NCI-H2227 (cell line): ENCODE data around the gene SPCS2.
A peak's percentile ranks its signal among the peaks of the same experiment; 100 is the strongest.

Experiments
- DNase-seq: peaks from one replicate; lab custom pipeline; 2025; ENCODE audit not compliant: unreplicated experiment; lab: John Stamatoyannopoulos, UW

Gene SPCS2

DNA sequence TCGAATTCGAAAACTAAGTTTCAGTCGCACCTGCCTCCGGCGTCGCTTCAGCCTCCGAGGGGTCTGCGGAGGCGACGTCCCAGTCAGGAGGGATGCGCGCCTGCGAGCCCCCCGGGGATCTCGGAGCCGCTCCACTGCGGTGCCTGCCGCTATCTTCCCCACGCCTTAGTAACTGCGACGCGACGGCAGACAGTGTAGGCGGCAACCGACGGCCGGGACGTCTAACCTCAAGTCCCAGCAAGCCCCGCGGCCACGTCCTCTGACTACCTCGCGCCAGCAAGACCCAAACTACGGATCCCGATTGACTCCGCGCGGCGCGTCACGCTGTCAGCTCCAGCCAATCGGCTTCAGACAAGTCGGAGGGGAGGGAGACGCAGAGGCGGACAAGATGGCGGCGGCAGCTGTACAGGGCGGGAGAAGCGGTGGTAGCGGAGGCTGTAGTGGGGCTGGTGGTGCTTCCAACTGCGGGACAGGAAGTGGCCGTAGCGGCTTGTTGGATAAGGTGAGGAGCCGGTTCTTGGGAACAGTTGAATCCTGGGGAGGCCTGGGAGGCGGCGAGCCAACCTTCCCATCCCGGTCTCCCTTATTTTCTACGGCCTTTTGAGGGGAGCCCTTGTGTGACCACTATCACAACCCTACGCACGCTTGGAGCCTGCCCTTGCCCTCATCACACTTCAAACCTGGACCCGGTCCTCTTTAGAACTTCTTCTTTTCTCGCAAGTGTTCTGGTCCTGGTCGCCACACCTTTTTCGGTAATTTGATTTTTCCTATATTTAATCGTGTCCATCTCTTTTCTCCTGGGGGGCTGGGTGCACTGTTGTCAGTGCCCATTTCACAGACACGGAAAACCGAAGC, at the start of gene SPCS2, which contains the start of gene XRRA1:
Gene SPCS2 (plus strand): TSS at position 369 of the 855 bp plus-strand sequence. CDS start 20 bp downstream, at position 389.
Gene XRRA1 (minus strand): TSS at position 194 of the 855 bp plus-strand sequence. CDS start 8,213 bp downstream, outside the sequence.
- DNase-seq, result peak; percentile 98

DNA sequence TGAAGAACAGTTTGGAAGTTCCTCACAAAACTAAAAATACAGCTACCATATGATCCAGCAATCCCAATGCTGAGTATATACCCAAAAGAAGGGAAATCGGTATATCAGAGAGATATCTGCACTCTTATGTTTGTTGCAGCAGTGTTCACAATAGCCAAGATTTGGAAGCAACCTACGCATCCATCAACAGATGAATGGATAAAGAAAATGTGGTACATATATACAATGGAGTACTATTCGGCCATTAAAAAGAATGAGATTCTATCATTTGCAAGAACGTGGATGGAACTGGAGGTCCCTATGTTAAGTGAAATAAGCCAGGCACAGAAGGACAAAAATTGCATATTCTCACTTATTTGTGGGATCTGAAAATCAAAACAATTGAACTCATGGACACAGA, 46.7 kb upstream of the SPCS2 start:
- no peak for DNase-seq

DNA sequence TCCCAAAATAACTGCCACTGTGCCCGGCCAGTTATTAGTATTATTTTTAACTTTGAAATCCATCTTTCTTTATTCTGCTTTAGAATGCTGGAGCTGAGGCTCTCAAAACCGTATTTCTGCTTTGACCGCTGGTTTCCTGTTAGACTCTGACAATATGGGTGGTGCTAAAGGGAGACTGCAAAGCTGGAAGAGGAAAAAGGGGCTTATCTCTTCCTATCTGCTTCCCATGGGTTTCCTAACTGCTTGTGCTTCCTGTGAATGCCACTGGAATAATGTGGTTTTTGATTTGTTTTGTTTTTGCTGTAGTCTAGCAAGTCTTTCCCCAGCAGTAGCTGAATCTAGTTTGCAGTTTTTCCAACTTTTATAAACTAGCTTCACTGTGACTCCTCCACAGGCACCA, 43.7 kb upstream of the SPCS2 start:
- DNase-seq, result no peak

DNA sequence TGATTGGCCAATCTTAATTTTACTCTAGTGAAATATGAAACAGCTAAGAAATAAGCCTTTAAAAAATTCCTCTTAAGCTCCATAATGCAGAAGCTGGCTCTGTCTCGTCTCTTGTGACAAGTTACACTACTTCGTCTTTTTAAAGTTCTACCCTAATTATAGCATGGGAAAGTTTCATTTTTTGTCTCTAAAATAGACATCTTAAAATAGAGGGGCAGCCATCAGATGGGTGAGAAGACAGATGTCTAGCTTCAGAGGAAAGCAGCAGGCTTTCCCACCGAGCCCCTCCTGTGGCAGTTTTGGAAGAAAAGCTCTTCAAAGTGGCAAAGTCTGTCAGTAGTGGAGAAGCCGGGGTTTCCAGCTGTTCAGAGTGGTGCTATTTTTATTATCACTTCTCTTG, 39.7 kb upstream of the SPCS2 start:
- no peak for DNase-seq

DNA sequence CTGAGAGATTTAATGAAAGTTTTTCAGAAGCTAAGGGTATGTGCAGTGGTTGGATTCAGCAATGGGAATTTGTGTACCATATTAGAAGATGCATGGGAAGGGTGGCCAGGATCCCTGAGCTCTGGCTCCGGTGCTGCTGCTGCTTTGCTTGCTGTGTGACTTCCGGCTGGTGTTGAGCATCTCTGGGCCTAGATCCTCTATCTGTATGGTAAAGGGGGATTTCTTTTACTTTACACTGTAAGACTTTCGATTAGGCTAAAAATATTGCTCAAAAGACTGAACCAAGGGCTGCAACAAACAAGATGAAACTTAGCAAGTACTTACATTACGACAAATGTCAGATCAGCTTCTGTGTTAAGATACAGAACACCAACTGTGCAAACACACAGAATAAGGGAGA, 39.3 kb upstream of the SPCS2 start:
- no peak for DNase-seq

GRCh38 chr11:74923125-74923524, 25.9 kb upstream of the SPCS2 start:
- DNase-seq, result no peak

GRCh38 chr11:74925281-74925680, 23.8 kb upstream of the SPCS2 start:
- no peak for DNase-seq

GRCh38 chr11:74926304-74927030, 22.6 kb upstream of the SPCS2 start:
- no peak for DNase-seq

- DNase-seq, result no peak
Observed at GRCh38 chr11:74927496-74927895, 21.6 kb upstream of the SPCS2 start.

DNA sequence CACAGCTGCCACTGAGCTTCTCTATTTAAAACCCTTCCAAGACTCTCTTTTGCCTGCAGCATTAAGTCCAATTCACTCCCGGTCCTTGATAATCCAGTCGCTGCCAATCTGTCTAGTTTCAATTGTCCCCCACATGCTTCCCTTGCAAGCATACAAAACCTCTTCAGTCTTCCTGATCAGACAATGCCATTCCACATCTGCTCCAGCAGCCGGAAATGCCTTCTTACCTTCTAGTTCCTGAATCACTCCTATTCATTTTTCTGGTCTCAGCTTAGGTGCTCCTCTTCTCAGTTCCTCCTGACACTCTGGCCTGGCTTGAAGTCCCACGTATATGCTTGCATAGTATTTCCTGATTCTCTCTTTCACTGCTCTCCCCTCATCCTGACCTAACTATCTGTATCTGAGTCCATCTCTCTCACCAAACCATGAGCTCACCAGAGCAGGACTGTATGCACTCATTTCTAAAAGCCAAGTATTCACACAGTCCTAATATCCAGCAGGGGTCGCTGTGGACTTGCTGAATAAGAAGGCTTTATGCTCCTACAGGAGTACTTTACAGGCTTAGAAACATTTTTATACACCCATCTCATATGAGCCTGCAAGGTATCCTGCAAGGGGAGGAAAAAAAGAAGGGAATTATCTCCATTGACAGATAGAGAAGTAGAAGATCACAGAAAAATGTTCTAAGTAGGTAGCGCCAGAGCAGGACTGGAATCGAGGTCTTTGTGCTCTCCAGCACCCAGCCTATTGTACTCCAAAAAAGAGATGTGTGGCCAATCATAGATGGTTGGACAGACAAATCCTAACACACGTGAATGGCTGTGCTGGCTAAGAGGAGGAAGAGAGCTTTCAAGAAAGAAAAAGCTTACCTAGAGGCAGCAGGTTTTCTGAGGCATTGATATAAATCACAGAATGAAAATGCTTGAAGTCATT, 19.4 kb upstream of the SPCS2 start:
- DNase-seq, result peak; percentile 90

GRCh38 chr11:74932169-74932568, 16.9 kb upstream of the SPCS2 start:
- DNase-seq, result no peak

DNA sequence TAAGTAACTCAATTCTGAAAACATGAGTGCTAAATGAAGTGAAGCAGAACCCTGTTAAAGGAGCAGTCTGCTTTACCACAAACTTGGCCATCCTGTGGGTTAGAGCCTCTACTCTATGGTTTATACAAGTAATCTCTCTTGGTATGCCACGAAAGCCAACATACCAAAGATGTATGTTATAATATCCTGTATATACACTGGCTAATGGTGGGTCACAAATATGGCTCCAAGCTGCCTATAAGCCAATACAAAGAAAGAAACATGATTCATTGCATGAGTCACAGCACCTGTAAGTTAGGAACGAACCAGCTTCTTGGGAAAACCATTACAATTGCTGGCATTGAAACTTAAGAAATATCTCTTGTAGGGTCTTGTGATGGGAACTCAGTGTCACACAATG, 16.3 kb upstream of the SPCS2 start:
- no peak for DNase-seq

DNA sequence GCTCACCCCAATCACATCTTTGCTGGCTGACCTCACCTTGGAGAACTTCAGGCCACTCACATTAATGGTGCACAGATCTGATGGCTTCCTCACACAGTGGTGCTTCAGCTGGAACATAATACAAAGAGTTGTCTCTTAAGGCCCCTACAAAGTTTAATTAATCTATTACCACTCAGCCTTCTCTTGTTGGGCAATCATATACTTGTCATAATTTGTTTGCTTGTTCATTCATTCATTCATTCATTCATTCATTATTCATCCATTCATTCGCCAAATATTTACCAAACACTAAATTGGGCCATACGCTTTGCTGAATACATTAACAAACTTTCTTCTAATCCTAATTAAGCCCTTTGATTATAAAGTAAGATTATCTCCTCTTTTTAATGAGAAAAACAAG, 15.3 kb upstream of the SPCS2 start:
- no peak for DNase-seq

DNA sequence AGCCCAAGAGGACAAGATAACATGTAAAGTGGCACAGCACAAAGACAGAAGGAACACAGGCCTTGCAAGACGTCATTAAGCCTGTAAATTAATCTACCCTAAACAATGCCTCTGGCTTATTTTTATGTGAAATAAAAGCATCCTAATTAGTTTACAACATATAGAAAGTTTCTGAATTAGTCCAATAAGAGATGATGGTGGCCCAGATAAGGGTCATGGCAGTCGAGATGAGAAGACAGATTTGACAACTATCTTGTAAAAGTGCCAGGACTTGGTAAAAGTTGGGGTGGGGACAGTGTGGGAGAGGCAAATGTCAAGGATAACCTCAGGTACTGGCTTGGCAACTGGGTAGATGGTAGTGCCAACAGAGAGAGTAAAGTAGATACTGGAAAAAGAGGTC, 13.8 kb upstream of the SPCS2 start:
- DNase-seq, result no peak

DNA sequence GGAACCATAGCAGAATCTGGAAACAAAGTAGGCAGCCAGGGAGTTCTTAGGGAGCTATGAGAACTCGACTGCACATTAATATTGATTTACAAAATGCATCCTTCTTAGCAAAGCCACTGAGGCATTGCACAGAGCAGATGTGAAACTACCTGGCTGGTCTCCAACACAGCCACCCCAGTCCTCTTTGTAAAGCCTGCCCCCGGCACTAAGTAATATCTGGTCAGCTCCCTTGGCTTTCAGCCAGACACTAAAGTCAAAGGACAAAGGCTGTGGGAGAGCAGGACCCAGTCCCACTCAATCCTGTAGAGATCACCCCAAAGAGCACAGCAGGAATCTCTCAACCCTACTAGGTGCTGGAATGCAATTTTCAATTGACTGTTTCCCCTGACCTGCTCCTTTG, 13.0 kb upstream of the SPCS2 start:
- no peak for DNase-seq

- DNase-seq, result no peak
Observed at GRCh38 chr11:74936976-74937375, 12.1 kb upstream of the SPCS2 start.

DNA sequence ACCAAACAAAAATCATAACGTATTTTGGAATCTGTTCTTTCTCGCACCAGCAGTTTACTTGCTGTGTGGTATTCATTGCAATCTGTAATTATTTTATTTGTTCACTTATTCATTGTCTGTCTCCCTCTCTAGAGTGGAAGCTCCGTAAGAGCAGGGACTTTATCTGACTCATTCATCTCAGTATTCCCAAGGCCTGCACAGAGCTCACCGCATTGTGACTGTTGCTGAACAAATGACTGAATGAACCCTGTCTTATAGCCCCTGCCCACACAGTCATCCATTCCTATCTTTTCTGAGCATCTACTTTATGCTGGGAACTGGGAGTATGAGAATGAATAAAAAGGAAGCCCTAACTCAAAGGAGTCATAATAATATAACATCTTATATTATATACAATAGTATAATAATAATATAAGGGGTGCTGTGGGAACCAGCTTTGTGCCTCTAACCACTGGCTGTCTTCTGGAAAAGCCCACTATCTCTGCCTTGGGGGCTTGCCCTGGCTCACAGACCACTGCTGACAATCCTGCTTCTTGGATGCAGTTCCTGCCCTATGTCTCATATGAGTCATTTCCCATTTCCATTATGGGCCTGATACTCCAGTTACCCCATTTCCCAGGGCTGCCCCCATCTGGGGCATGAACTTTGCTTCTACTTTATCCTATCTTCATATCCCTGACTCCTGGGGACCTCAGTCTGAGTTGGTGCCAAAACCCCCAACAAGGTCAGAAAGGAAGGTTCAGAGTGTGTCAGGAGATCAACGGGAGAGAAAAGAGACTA, 11.2 kb upstream of the SPCS2 start:
- DNase-seq, result no peak

DNA sequence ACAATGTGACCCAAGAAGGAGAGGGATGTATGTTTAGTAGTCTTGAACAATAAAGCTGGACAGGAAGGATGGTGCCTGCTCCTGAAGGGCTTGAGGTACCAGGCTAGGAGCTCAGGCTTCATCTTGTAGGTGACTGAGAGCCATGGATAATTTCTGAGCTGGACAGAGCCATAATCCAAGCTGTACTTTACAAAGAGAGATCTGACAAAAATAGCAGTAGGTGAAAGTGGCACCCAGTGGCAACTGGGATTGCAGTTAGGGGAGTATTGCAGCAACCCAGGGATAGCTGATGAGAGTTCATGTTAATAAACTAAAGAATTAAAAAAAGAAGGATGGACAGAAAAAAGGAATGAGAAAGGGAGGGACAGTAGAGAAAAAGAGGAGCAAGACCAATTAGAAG, 7.6 kb upstream of the SPCS2 start:
- no peak for DNase-seq

- no peak for DNase-seq
Observed at GRCh38 chr11:74942073-74942759, 6.8 kb upstream of the SPCS2 start.

GRCh38 chr11:74948546-74948897, 544 bp upstream of the SPCS2 start:
- no peak for DNase-seq
